Measurements from ENCODE around the gene NUDT22. TPM values are rescaled to one million over a fixed set of nuclear protein-coding genes. Genes with fewer than 3 reads are reported as not detected.

NUDT22 gene
- polyA plus RNA-seq, 2 of the 4 experiments (the other 2 are of a cell fraction) = 21.5 to 33.2 TPM

- TF ChIP-seq USF2 (IDR thresholded peaks at IDR 0.05) = no peak
- TF ChIP-seq ZC3H11A (IDR thresholded peaks at IDR 0.05) = no peak
- TF ChIP-seq JUN (IDR thresholded peaks at IDR 0.05) = no peak; a peak in 2 of 5 replicates
- TF ChIP-seq HDAC2 (IDR thresholded peaks at IDR 0.05) = no peak
- peak; percentile 92 for TF ChIP-seq POLR2A (IDR thresholded peaks at IDR 0.05; ENCODE audit: low read length)
- TF ChIP-seq, protein P1, sequence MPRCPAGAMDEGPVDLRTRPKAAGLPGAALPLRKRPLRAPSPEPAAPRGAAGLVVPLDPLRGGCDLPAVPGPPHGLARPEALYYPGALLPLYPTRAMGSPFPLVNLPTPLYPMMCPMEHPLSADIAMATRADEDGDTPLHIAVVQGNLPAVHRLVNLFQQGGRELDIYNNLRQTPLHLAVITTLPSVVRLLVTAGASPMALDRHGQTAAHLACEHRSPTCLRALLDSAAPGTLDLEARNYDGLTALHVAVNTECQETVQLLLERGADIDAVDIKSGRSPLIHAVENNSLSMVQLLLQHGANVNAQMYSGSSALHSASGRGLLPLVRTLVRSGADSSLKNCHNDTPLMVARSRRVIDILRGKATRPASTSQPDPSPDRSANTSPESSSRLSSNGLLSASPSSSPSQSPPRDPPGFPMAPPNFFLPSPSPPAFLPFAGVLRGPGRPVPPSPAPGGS (IDR thresholded peaks at IDR 0.05) = no peak
- no peak for TF ChIP-seq BHLHE40 (IDR thresholded peaks at IDR 0.05; ENCODE audit: low read depth, low read length)
- TF ChIP-seq FOSL2 (IDR thresholded peaks at IDR 0.05) = peak; percentile 47; the same call in 1 of the 2 replicates
- peak; percentile 94 for TF ChIP-seq FOSL2 (CRISPR knock-in tag; IDR thresholded peaks at IDR 0.05)
- TF ChIP-seq SMC3 (IDR thresholded peaks at IDR 0.05) = no peak
- TF ChIP-seq FOSB (CRISPR knock-in tag; IDR thresholded peaks at IDR 0.05) = no peak
- no peak for TF ChIP-seq TFCP2L1 (CRISPR knock-in tag; IDR thresholded peaks at IDR 0.05)
- peak; percentile 56; the same call in 1 of the 2 replicates for TF ChIP-seq GATA3 (IDR thresholded peaks at IDR 0.05; ENCODE audit: borderline replicate concordance)
- no peak for TF ChIP-seq KDM5A (IDR thresholded peaks at IDR 0.05)
- TF ChIP-seq EHF (CRISPR knock-in tag; IDR thresholded peaks at IDR 0.05) = no peak
- TF ChIP-seq, protein P2, sequence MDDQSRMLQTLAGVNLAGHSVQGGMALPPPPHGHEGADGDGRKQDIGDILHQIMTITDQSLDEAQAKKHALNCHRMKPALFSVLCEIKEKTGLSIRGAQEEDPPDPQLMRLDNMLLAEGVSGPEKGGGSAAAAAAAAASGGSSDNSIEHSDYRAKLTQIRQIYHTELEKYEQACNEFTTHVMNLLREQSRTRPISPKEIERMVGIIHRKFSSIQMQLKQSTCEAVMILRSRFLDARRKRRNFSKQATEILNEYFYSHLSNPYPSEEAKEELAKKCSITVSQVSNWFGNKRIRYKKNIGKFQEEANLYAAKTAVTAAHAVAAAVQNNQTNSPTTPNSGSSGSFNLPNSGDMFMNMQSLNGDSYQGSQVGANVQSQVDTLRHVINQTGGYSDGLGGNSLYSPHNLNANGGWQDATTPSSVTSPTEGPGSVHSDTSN (IDR thresholded peaks at IDR 0.05) = no peak
- TF ChIP-seq RCOR1 (IDR thresholded peaks at IDR 0.05; ENCODE audit: low read depth, low read length) = no peak
- TF ChIP-seq, protein P3, sequence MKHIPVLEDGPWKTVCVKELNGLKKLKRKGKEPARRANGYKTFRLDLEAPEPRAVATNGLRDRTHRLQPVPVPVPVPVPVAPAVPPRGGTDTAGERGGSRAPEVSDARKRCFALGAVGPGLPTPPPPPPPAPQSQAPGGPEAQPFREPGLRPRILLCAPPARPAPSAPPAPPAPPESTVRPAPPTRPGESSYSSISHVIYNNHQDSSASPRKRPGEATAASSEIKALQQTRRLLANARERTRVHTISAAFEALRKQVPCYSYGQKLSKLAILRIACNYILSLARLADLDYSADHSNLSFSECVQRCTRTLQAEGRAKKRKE (CRISPR knock-in tag; IDR thresholded peaks at IDR 0.05; ENCODE audit: low read depth) = no peak
- TF ChIP-seq HOXA7 (CRISPR knock-in tag; IDR thresholded peaks at IDR 0.05) = no peak
- TF ChIP-seq MAX (IDR thresholded peaks at IDR 0.05) = peak; percentile 68
- no peak for TF ChIP-seq MYC (IDR thresholded peaks at IDR 0.05; ENCODE audit: borderline replicate concordance, low read length)
- TF ChIP-seq, protein P4, sequence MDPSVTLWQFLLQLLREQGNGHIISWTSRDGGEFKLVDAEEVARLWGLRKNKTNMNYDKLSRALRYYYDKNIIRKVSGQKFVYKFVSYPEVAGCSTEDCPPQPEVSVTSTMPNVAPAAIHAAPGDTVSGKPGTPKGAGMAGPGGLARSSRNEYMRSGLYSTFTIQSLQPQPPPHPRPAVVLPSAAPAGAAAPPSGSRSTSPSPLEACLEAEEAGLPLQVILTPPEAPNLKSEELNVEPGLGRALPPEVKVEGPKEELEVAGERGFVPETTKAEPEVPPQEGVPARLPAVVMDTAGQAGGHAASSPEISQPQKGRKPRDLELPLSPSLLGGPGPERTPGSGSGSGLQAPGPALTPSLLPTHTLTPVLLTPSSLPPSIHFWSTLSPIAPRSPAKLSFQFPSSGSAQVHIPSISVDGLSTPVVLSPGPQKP (IDR thresholded peaks at IDR 0.05; ENCODE audit: low read depth, low read length) = no peak
- TF ChIP-seq TP53 (CRISPR knock-in tag; IDR thresholded peaks at IDR 0.05) = peak; percentile 50; the same call in 1 of the 2 replicates
- no peak for TF ChIP-seq PHF8 (IDR thresholded peaks at IDR 0.05; ENCODE audit: borderline replicate concordance, low read depth)
- peaks cover 45% of the 10 kb centered on the region for H3K4me1 ChIP-seq
- ChIA-PET POLR2A (interaction anchor here (1.1 to 6.0 kb wide), 5 partner anchors 24 to 60 kb away, joined by 3 to 53 read pairs (median 10); partner anchors contain the start of genes ESRRA and STIP1), CTCF (interaction anchor here (0.8 to 12.2 kb wide), 12 partner anchors 10 to 109 kb away, joined by 3 to 220 read pairs (median 5); partner anchors contain the start of genes BAD, CATSPERZ, ESRRA and NUDT22)
- DNase-seq (ENCODE audit: low read depth in 1 of 2, low spot score in 1 of 2) = peak; percentile 88 to 91
- H3K9me3 ChIP-seq = no peaks in the 10 kb centered on the region
- H3K4me2 ChIP-seq = peak overlapping the region; percentile 100
- H3K27ac ChIP-seq = peak overlapping the region; percentile 99 to 100
- WGBS (ENCODE audit: missing lambda C conversion rate) = under 1% methylated on average over 28 of the region's 46 CpGs
- FAIRE-seq = no peak
- peak; percentile 6 to 12; a peak in 5 of 6 replicates for ATAC-seq
- peak overlapping the region; percentile 84 for H3K4me3 ChIP-seq
These were observed 19.9 kb downstream of the NUDT22 start for GRCh38 chr11:64245797-64246620.
